GM21367 (cell line): ENCODE measurements around the gene SEBOX.

Experiments used
- ATAC-seq: cut with Tn5 transposase; IDR thresholded peaks from one replicate; pipeline ENCODE4 v1.9.1; 2021; ENCODE audit not compliant: unreplicated experiment

The SEBOX gene

GRCh38 chr17:28364665-28365363, at the start of gene SEBOX:
Gene SEBOX (minus strand): TSS chr17:28365199. CDS start chr17:28365151, 48 bp downstream.
- no peak for ATAC-seq

GRCh38 chr17:28413804-28414203, 48.8 kb upstream of the SEBOX start:
- no peak for ATAC-seq

GRCh38 chr17:28412099-28412498, 47.1 kb upstream of the SEBOX start:
- no peak for ATAC-seq

- no peak for ATAC-seq
These were observed 42.9 kb upstream of the SEBOX start for GRCh38 chr17:28407974-28408306.

- ATAC-seq, result no peak
These were observed 42.4 kb upstream of the SEBOX start for GRCh38 chr17:28407130-28407973.

GRCh38 chr17:28406473-28406814, 41.4 kb upstream of the SEBOX start:
- no peak for ATAC-seq

- no peak for ATAC-seq
These were observed 40.9 kb upstream of the SEBOX start, which contains the start of gene SLC46A1 for GRCh38 chr17:28405632-28406472. Gene SLC46A1 (minus strand): TSS chr17:28406212. CDS start chr17:28406114, 98 bp downstream.

- no peak for ATAC-seq
These were observed 40.0 kb upstream of the SEBOX start for GRCh38 chr17:28404812-28405570.

- ATAC-seq, result no peak
These were observed 39.4 kb upstream of the SEBOX start for GRCh38 chr17:28404461-28404811.

- no peak for ATAC-seq
These were observed 39.0 kb upstream of the SEBOX start for GRCh38 chr17:28404007-28404406.

GRCh38 chr17:28402844-28403243, 37.8 kb upstream of the SEBOX start:
- no peak for ATAC-seq

GRCh38 chr17:28402224-28402630, 37.2 kb upstream of the SEBOX start:
- ATAC-seq, result no peak

- ATAC-seq, result no peak
These were observed 34.8 kb upstream of the SEBOX start for GRCh38 chr17:28399808-28400207.

GRCh38 chr17:28398280-28398981, 33.4 kb upstream of the SEBOX start:
- no peak for ATAC-seq

GRCh38 chr17:28397687-28398279, 32.8 kb upstream of the SEBOX start:
- no peak for ATAC-seq

GRCh38 chr17:28397275-28397674, 32.3 kb upstream of the SEBOX start:
- no peak for ATAC-seq

- ATAC-seq, result no peak
These were observed 31.7 kb upstream of the SEBOX start for GRCh38 chr17:28396635-28397239.

GRCh38 chr17:28395968-28396367, 31.0 kb upstream of the SEBOX start:
- ATAC-seq, result no peak

GRCh38 chr17:28395426-28395825, 30.4 kb upstream of the SEBOX start:
- ATAC-seq, result no peak
